Hepatocyte (in vitro differentiated cells): Measurements from ENCODE around the gene NLRP14. TPM values are rescaled to one million over a fixed set of nuclear protein-coding genes. Genes with fewer than 3 reads are reported as not detected.

Experiments used
- DNase-seq: peaks from one replicate; pipeline ENCODE4 v3.0.0-alpha.2; 2016; ENCODE audit warnings: low spot score
- H2AFZ ChIP-seq: fragments of 200-600 bp; sonication (generic); 2 replicates; pipeline ENCODE4 v1.6.0; 2016; ENCODE audit warnings: antibody characterized with exemption, mild to moderate bottlenecking
- H3K27ac ChIP-seq: fragments of 200-600 bp; sonication (generic); 2 replicates; pipeline ENCODE4 v1.5.1; 2016; ENCODE audit warnings: mild to moderate bottlenecking
- H3K27me3 ChIP-seq: fragments of 200-600 bp; sonication (generic); 2 replicates; pipeline ENCODE4 v1.6.1; 2016
- H3K36me3 ChIP-seq: fragments of 200-600 bp; sonication (generic); replicated peaks from 2 replicates; pipeline ENCODE4 v1.5.1; 2016; ENCODE audit warnings: low read depth; ENCODE audit not compliant: insufficient read depth
- H3K4me1 ChIP-seq: fragments of 200-600 bp; sonication (generic); 2 replicates; pipeline ENCODE4 v1.5.1; 2016; ENCODE audit warnings: mild to moderate bottlenecking, moderate library complexity; ENCODE audit not compliant: insufficient read depth
- H3K4me2 ChIP-seq: fragments of 200-600 bp; sonication (generic); 2 replicates; pipeline ENCODE4 v1.6.0; 2016
- H3K4me3 ChIP-seq: fragments of 200-600 bp; sonication (generic); 2 replicates; pipeline ENCODE4 v1.5.1; 2016; ENCODE audit warnings: mild to moderate bottlenecking
- H3K79me2 ChIP-seq: fragments of 200-600 bp; sonication (generic); 2 replicates; pipeline ENCODE4 v1.6.0; 2017; ENCODE audit warnings: mild to moderate bottlenecking
- H3K9me2 ChIP-seq: fragments of 200-600 bp; sonication (generic); replicated peaks from 2 replicates; pipeline ENCODE4 v1.6.0; 2017; ENCODE audit warnings: mild to moderate bottlenecking; ENCODE audit not compliant: insufficient read depth
- H3K9me3 ChIP-seq: fragments of 200-600 bp; sonication (generic); 2 replicates; pipeline ENCODE4 v1.5.1; 2016; ENCODE audit warnings: low read depth, mild to moderate bottlenecking
- H4K20me1 ChIP-seq: fragments of 200-600 bp; sonication (generic); 2 replicates; pipeline ENCODE4 v1.6.0; 2016; ENCODE audit warnings: mild to moderate bottlenecking; ENCODE audit not compliant: insufficient read depth, poor library complexity, severe bottlenecking
- EZH2 ChIP-seq: fragments of 200-600 bp; sonication (generic); IDR thresholded peaks from 2 replicates; pipeline ENCODE4 v1.6.1; 2016; ENCODE audit warnings: antibody characterized with exemption, mild to moderate bottlenecking, borderline replicate concordance
- EZH2phosphoT487 ChIP-seq: fragments of 200-600 bp; sonication (generic); IDR thresholded peaks from one replicate; pipeline ENCODE4 v1.6.1; 2018; ENCODE audit warnings: antibody characterized with exemption, mild to moderate bottlenecking, low read depth, moderate library complexity; ENCODE audit not compliant: unreplicated experiment, severe bottlenecking
- WGBS: methylation state at CpG from one replicate; pipeline ENCODE4 v1.1.6; 2016; ENCODE audit warnings: low lambda C conversion rate; ENCODE audit errors: missing lambda C conversion rate; 5-methylcytosine and 5-hydroxymethylcytosine counted together
- polyA plus RNA-seq: library from polyadenylated mRNA; unstranded; fragments of >200 nt; fragmentation: Nextera tagmentation; extraction: Ambion mirVana; gene quantifications from 2 replicates; pipeline ENCODE4 v1.2.1, GENCODE V29; 2016
- total RNA-seq: library from RNA; depleted of rRNA; stranded (reverse); fragments of >200 nt; gene quantifications from 2 replicates; pipeline ENCODE4 v1.2.3, GENCODE V29; 2014
- TF ChIP-seq, protein P1 (sequence below): fragments of 200-600 bp; sonication (generic); IDR thresholded peaks from 2 replicates; pipeline ENCODE4 v1.5.1; 2016; ENCODE audit warnings: antibody characterized with exemption, mild to moderate bottlenecking; ENCODE audit not compliant: poor library complexity

The NLRP14 gene
- total and polyA plus RNA-seq, 2 experiments from 2014 or later, result 0.40 TPM; not detected in 1

- no peaks in the 10 kb centered on the region for H4K20me1 ChIP-seq
- H3K9me3 ChIP-seq, result no peaks in the 10 kb centered on the region
- no peak for DNase-seq
- no peaks in the 10 kb centered on the region for H3K4me1 ChIP-seq
- 100% methylated on average over 1 of the region's 1 CpG for WGBS
- no peak overlapping the region for H3K27ac ChIP-seq
- H3K9me2 ChIP-seq, result no peaks in the 10 kb centered on the region
- H3K36me3 ChIP-seq, result no peaks in the 10 kb centered on the region
- no peak overlapping the region for H3K4me3 ChIP-seq
- no peak overlapping the region for H2AFZ ChIP-seq
- TF ChIP-seq, protein P1, sequence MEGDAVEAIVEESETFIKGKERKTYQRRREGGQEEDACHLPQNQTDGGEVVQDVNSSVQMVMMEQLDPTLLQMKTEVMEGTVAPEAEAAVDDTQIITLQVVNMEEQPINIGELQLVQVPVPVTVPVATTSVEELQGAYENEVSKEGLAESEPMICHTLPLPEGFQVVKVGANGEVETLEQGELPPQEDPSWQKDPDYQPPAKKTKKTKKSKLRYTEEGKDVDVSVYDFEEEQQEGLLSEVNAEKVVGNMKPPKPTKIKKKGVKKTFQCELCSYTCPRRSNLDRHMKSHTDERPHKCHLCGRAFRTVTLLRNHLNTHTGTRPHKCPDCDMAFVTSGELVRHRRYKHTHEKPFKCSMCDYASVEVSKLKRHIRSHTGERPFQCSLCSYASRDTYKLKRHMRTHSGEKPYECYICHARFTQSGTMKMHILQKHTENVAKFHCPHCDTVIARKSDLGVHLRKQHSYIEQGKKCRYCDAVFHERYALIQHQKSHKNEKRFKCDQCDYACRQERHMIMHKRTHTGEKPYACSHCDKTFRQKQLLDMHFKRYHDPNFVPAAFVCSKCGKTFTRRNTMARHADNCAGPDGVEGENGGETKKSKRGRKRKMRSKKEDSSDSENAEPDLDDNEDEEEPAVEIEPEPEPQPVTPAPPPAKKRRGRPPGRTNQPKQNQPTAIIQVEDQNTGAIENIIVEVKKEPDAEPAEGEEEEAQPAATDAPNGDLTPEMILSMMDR, result no peak
- TF ChIP-seq EZH2phosphoT487 (no peak), EZH2 (no peak)
- H3K27me3 ChIP-seq, result no peaks in the 10 kb centered on the region
- H3K79me2 ChIP-seq, result peaks cover 5% of the 10 kb centered on the region
- no peak overlapping the region for H3K4me2 ChIP-seq
Measured at GRCh38 chr11:7014118-7014517, 6.2 kb upstream of the NLRP14 start.

GRCh38 chr11:7016011-7016410 lies 4.3 kb upstream of the NLRP14 start:
- WGBS, result 87% methylated on average over 1 of the region's 1 CpG
- H2AFZ ChIP-seq, result no peak overlapping the region
- no peak for TF ChIP-seq EZH2
- TF ChIP-seq, protein P1, result no peak
- no peak for TF ChIP-seq EZH2phosphoT487

DNA sequence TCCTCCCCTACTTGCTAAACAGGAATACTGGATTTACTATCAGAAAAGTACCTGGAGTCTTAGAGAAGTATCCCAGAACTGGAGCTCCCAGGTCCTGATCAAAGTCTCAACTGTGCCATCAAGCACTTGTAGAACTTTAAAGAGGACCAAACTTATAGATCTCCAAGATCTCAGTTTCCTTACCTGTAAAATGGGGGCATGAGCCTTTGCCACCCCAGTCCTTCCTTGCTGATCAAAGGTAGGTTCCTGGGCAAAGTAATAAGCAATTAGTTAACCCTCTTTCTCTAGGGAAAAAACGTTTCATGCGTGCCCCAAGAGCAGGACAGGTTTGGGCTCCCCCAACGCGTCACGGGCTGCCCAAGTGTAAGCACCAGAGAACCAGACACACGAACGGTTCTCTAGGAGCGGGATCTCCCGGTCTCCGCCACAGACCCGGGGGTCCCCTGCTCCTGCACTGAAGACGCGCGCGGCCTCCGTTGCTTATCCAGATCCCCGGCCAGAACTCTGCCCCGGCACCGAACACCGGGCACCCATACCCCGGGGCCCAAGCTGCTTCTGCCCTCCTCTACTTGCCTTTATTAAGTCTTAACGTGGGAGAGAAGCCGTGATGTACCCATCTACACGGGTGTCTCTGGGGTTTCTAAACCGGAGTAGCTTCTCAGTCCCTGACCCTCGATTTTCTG lies 638 bp upstream of the NLRP14 start:
- H3K9me3 ChIP-seq, result no peaks in the 10 kb centered on the region
- peak; percentile 55 for DNase-seq

More at GRCh38 chr11:7016011-7016410, 4.3 kb upstream of the NLRP14 start:
- DNase-seq, result no peak
- Histone ChIP-seq H3K4me3 (no peak overlapping the region), H3K4me1 (no peaks in the 10 kb centered on the region), H3K36me3 (no peaks in the 10 kb centered on the region), H3K27me3 (no peaks in the 10 kb centered on the region), H3K4me2 (no peak overlapping the region), H3K9me3 (no peaks in the 10 kb centered on the region), H3K9me2 (no peaks in the 10 kb centered on the region), H3K27ac (no peak overlapping the region), H4K20me1 (no peaks in the 10 kb centered on the region), H3K79me2 (peaks cover 5% of the 10 kb centered on the region)

More for the DNA sequence above, 638 bp upstream of the NLRP14 start:
- no peaks in the 10 kb centered on the region for H3K9me2 ChIP-seq
- H3K79me2 ChIP-seq, result peaks cover 5% of the 10 kb centered on the region
- H3K4me2 ChIP-seq, result peak overlapping the region; percentile 84
- 2% methylated on average over 26 of the region's 26 CpGs for WGBS
- no peaks in the 10 kb centered on the region for H4K20me1 ChIP-seq
- TF ChIP-seq EZH2phosphoT487, result no peak
- no peak for TF ChIP-seq EZH2
- TF ChIP-seq, protein P1, result no peak
- H3K4me3 ChIP-seq, result peak overlapping the region; percentile 59
- H3K36me3 ChIP-seq, result no peaks in the 10 kb centered on the region
- H3K27ac ChIP-seq, result peak overlapping the region; percentile 82
- H3K4me1 ChIP-seq, result no peaks in the 10 kb centered on the region
- peak overlapping the region; percentile 90 for H2AFZ ChIP-seq
- no peaks in the 10 kb centered on the region for H3K27me3 ChIP-seq
